GM04503 (cell line): ENCODE data around the gene DGCR8.
"Not testable (repeated sequence)": the region's sequence is repeated elsewhere in the genome, so short reads cannot be mapped to it uniquely, and the experiment has no call there.

Experiments
- DNase-seq: peaks from one replicate; pipeline ENCODE4 v3.0.0-alpha.2; 2012; ENCODE audit warnings: low read depth

DGCR8 gene

DNA sequence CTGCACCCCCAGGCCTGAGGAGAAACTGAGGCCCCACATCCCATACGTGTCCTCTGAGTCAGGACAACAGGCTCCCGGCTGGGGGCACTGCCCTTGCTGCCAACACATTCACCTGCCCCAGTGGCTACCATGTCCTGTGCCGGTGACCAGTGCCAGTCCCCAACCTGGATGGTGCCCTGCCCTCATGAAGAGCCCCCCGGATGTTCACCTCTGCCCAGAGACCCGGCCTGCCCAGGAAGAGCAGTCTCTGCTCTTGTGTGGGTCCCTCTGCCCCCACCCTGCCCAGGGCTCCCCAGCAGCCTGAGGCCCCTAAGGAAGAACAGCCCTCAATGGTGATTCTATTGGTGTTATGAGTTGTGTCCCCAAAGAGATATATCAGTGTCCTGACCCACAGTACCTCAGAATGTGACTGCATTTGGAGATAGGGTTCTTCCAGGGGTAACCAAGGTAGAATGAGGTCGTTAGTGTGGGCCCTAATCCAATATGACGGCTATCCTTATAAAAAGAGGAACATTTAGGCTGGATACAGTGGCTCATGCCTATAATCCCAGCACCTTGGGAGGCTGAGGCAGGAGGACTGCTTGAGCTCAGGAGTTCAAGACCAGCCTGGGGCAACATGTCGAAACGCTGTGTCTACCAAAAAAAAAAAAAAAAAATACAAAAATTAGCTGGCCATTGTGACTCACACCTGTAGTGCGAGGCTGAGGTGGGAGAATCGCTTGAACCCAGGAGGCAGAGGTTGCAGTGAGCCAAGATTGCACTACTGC lies 13.2 kb upstream of the DGCR8 start:
- no peak for DNase-seq

DNA sequence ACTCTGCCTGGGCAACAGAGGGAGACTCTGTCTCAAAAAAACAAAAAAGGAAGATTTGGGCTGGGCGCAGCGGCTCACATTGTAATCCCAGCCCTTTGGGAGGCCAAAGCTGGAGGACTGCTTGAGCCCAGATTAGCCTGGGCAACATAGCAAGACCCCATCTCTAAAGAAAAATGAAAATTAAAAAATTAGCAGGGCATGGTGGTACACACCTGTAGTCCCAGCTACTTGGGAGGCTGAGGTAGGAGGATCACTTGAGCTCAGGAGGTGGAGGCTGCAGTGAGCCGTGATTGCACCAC lies 12.7 kb upstream of the DGCR8 start:
- DNase-seq: not testable (repeated sequence)

DNA sequence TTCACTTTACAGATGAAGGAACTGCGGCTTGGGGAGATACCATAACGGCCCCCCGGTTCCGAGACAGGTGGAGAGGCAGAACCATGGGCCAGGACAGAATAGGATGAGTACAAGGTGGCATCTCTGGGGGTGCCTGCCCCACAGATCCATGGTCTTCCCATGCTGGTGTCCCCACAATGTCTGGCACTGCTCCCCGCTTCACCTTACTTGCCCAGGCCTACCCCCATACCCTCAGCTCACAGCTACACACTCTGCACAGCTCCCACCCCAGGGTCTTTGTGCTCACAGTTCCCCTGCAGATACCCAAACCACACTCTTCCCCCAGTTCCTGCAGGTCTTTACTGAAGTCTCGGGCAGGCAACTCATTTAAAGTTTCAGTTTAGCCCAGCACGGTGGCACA lies 11.4 kb upstream of the DGCR8 start:
- DNase-seq: no peak

GRCh38 chr22:20069331-20070042 lies 10.6 kb upstream of the DGCR8 start:
- DNase-seq: no peak

DNA sequence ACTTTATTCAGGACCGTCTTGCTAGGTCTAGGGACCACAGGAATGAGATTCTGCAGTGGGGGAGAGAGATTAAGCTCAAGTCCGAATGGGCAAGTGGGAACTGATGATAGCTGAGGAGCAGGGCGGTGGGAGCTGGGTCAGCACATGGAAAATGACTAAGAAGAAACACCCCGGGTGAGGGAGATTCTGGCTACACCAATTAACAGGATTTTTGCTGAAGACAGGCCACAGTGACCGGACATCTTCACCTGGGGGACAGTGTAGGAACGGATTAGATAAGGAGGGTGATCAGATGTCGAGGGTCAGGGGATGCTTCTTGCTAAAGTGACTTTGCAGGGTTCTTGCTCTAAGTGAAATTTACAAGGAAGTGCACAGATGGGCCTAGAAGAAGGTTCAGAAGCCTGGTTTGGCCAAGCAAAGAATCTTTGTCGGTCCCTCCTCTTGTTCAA lies 8.5 kb upstream of the DGCR8 start:
- no peak for DNase-seq

GRCh38 chr22:20076627-20077172 lies 3.3 kb upstream of the DGCR8 start:
- no peak for DNase-seq

GRCh38 chr22:20080445-20080775 lies 369 bp downstream of the DGCR8 start:
- DNase-seq: no peak

DNA sequence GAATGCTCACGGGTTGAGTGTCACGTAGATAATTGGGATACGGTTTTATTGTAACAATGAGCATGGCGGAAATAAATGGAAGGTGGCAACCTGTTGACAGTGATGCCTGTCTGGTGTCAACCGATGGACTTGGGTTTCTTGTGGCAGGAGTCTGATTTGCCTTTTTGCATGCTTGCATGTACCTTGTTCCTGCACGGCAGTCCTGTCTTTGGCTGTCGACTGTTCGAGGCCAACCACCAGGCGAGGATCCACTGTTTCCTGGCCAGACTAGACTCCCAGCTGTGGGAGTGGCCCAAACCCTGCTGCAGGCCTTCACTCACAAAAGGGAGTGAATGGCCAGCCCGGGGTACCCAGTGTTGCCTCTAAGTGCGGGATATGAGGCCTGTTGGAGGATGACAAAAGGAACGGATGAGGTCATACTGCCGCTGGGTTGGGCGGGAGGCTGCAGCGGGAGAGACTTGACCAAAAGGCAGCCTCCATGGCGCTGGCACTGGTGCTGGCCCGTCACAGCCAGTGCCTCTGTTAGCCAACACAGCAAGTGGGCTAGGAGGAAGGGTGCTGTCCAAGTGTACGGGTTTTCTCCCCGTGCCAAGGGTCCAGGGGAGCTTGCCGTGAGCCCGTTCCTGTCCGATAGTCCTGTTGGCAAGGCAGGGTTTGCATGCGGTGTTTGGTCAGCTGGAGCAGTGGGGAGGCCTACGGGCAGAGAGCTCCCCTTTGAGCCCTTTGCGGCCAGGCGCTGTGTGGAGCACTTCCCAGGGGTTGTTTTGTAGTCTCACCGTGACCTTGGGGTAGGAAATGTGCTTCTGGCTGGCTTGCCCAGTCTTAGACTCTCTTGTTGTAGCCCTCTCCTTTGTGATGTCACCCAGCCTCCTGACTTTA lies 974 bp downstream of the DGCR8 start:
- DNase-seq: no peak

- no peak for DNase-seq
Measured at GRCh38 chr22:20083157-20083890, 3.3 kb downstream of the DGCR8 start.

DNA sequence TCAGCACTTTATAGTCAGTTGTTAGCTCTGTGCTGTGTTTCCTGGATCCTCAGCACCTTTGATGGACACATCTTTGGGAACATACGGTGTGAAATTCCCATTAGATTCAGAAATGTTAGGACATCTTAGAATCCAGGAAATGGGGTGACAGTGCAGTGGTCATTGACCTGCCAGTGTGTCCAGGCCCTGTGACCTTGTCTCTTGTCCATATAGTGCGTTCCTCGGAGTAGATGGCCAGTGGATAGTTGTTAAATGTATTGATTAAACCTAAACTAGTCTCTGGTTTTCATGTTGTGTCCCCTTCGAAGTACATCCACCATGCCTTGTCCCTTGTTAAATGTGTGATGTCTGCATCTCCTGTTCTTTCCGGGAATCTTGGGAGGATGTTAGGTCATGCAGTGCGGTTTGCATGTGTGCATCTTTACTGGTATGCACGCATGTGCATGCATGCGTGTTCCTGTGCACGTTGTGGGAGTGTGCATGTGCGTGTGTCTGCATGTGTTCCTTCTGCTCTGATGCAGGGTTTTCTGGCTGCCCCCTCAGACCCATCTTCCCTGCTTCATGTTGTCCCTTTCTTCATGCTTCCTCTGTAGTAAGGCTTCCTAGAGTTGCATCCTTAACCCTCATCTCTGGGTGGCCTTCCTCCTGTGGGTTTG lies 4.0 kb downstream of the DGCR8 start:
- DNase-seq: no peak

- DNase-seq: no peak
Measured at GRCh38 chr22:20084547-20085413, 4.7 kb downstream of the DGCR8 start.

DNA sequence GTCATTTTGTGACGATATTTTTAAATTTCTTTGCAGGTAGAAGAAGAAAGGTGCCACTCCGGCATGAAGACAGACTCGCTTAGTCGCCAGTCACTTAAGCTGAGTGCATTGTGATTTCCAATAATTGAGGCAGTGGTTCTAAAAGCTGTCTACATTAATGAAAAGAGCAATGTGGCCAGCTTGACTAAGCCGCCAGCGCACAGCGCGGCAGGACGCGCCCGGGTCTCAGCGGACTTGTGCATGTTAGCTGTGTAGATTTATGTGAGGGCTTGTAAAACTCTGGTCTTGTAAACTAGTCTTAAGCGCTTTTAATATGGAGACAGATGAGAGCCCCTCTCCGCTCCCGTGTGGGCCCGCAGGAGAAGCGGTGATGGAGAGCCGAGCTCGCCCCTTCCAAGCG lies 5.6 kb downstream of the DGCR8 start:
- no peak for DNase-seq

GRCh38 chr22:20086101-20086599 lies 6.1 kb downstream of the DGCR8 start:
- DNase-seq: no peak

- DNase-seq: no peak
Measured at GRCh38 chr22:20086763-20087162, 6.7 kb downstream of the DGCR8 start.

GRCh38 chr22:20087319-20088262 lies 7.5 kb downstream of the DGCR8 start:
- no peak for DNase-seq

GRCh38 chr22:20088263-20088648 lies 8.2 kb downstream of the DGCR8 start:
- DNase-seq: no peak

GRCh38 chr22:20089226-20089976 lies 9.4 kb downstream of the DGCR8 start:
- DNase-seq: no peak

DNA sequence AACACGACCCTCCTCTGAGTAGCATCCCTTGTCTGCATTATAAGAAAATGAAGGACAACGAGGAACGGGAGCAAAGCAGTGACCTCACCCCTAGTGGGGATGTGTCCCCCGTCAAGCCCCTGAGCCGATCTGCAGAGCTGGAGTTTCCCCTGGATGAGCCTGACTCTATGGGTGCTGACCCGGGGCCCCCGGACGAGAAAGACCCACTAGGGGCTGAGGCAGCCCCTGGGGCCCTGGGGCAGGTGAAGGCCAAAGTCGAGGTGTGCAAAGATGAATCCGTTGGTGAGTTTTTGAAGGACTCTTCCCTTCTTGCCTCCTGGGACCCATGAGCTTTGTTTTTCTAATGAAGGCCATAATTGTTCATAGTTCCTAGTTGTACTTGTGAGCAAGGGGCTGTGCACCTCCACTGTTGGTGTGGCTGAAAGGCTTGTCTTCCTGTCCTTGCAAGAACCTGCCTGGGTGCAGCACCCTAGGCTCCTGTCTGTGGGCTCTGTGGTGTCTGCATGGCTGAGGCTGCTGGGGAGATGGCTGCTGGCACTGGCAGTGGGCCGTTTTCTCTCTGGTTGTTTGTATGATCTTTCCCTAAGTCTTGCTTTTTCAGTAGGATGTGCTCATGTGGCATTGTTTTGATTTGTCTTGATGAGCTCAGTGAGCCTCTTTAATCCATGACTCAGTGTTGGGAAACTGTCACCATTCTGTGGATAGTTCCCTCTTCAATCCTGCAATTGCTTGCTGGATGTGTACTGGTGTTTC lies 10.1 kb downstream of the DGCR8 start:
- DNase-seq: peak; percentile 53
